Measurements from ENCODE around the gene ACOX2. TPM values are rescaled to one million over a fixed set of nuclear protein-coding genes. Genes with fewer than 3 reads are reported as not detected.

The ACOX2 gene
- total RNA-seq, 1 experiment from 2014 or later: 3.8 TPM

- no peak for DNase-seq (ENCODE audit: low spot score)
These were observed 29.6 kb upstream of the ACOX2 start for GRCh38 chr3:58566398-58567250.

GRCh38 chr3:58565621-58566397, 28.8 kb upstream of the ACOX2 start:
- DNase-seq (ENCODE audit: low spot score): no peak

- peak; percentile 67 for DNase-seq (ENCODE audit: low spot score)
These were observed 27.6 kb upstream of the ACOX2 start for GRCh38 chr3:58564456-58565160.

GRCh38 chr3:58564054-58564453, 27.1 kb upstream of the ACOX2 start:
- no peak for DNase-seq (ENCODE audit: low spot score)

- no peak for DNase-seq (ENCODE audit: low spot score)
These were observed 26.5 kb upstream of the ACOX2 start for GRCh38 chr3:58563386-58564035.

GRCh38 chr3:58562498-58562897, 25.5 kb upstream of the ACOX2 start:
- no peak for DNase-seq (ENCODE audit: low spot score)

- peak; percentile 84 for DNase-seq (ENCODE audit: low spot score)
These were observed 23.9 kb upstream of the ACOX2 start for GRCh38 chr3:58560771-58561311.

- DNase-seq (ENCODE audit: low spot score): no peak
These were observed 22.6 kb upstream of the ACOX2 start for GRCh38 chr3:58559586-58559985.

GRCh38 chr3:58557491-58557890, 20.5 kb upstream of the ACOX2 start:
- no peak for DNase-seq (ENCODE audit: low spot score)

GRCh38 chr3:58556761-58557221, 19.8 kb upstream of the ACOX2 start:
- no peak for DNase-seq (ENCODE audit: low spot score)

- no peak for DNase-seq (ENCODE audit: low spot score)
These were observed 19.0 kb upstream of the ACOX2 start for GRCh38 chr3:58556001-58556400.

GRCh38 chr3:58555203-58555602, 18.2 kb upstream of the ACOX2 start:
- DNase-seq (ENCODE audit: low spot score): no peak

GRCh38 chr3:58553003-58553402, 16.0 kb upstream of the ACOX2 start:
- no peak for DNase-seq (ENCODE audit: low spot score)

- no peak for DNase-seq (ENCODE audit: low spot score)
These were observed 14.7 kb upstream of the ACOX2 start for GRCh38 chr3:58551636-58552180.

- DNase-seq (ENCODE audit: low spot score): no peak
These were observed 7.6 kb upstream of the ACOX2 start for GRCh38 chr3:58544541-58544940.

GRCh38 chr3:58540176-58540858, 3.3 kb upstream of the ACOX2 start:
- no peak for DNase-seq (ENCODE audit: low spot score)

- DNase-seq (ENCODE audit: low spot score): no peak
These were observed 2.6 kb upstream of the ACOX2 start for GRCh38 chr3:58539626-58540025.

- no peak for DNase-seq (ENCODE audit: low spot score)
These were observed 667 bp upstream of the ACOX2 start for GRCh38 chr3:58537412-58538301.

Measured in H4 (cell line).